Anterior cingulate cortex (tissue), 58 donors: ENCODE results near the gene ASTN1.

Source experiments
- DNase-seq, 58 donors: peaks; one replicate each; lab custom pipeline; 2025; lab: John Stamatoyannopoulos, UW

The ASTN1 gene

GRCh38 chr1:177164380-177165068 lies at the start of gene ASTN1:
TSS of gene ASTN1 (minus strand) at chr1:177164712. CDS start at chr1:177164676, 36 bp downstream.
- DNase-seq = peak in 44 of 58 donors; percentile 27 to 81 (median 48)

DNA sequence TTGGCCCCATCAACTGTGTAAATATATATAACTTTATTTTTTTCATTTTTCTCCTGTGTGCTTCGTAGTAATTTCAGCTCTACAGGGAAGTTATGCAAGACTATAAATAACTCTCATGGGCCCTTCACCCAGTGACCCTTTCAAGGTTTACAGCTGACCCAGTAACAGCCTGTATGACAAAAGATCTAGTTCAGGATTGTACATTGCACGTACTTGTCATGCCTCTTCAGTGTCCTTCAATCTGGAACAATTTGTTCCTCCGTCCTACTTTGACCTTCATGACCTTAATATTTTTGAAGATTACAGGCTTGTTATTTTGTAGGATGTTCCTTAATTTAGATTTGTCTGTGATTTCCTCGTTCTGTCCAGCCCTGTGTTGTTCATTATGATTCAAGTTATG lies 46.7 kb upstream of the ASTN1 start:
- no peak for DNase-seq

DNA sequence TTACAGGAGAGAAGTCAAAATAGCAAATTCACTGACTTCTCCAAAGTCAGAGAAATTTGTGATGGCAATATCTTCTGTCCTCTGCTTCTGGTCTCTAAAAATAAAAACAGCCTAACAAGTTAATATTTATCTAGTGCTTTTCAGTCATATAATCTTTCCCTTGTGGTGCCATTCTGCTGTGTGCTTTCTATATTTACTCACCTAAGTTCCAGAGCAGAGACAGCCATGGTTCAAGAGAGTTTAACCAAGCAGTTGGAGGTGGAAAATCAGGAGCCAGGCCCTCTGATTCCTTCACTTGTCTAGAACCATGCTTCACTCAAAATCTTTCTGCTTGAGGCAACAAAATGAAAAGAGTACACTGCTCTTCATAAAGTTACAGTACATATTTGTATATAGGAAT lies 45.6 kb upstream of the ASTN1 start:
- no peak for DNase-seq

GRCh38 chr1:177209357-177209756 lies 44.8 kb upstream of the ASTN1 start:
- peak in 51 of 58 donors; percentile 7 to 89 (median 50) for DNase-seq

DNA sequence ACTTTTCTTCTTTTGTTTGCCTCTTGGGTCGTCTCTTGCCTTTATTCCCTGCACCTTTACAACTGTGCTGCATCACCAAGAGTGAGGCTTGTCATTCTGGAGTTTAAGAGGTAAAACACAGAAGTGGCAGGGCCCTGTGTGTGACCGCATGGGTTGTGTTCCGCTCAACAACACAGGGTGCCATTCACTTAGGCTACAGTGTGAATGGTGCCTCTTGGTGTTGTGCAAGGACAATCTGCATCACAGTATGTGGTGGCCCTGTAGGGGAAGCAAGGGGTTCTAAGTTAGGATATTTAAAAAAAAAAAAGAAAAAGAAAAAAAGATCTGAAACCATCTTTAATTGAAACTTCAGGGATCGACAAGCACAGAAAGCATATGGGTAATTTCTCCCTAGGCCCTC lies 44.4 kb upstream of the ASTN1 start:
- DNase-seq = no peak

DNA sequence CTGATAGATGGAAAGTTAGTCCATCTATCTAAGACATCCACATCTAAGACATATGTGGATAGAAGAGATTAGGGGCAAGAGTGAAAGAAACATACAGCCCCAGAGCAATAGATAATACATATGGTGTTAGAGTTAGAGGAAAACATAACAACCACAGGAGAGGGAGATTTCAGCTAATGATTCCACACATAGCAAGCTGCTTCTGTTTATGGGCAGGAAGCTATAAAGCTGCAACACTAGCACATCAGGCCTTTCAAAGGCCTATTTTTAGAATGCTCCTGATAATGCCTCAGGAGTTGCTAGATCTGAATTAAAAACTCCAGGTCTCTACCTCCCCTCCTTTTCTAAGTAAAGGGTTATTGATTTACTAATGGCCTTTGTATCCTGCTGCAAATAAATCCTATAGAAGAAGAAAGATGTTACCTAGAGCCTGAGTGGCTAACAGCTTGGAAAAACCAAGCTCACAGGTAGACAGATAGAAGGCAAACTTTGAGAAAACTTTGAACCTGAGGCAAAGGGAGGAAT lies 42.4 kb upstream of the ASTN1 start:
- no peak for DNase-seq

- DNase-seq = no peak
These were observed 35.8 kb upstream of the ASTN1 start for GRCh38 chr1:177200290-177200689.

DNA sequence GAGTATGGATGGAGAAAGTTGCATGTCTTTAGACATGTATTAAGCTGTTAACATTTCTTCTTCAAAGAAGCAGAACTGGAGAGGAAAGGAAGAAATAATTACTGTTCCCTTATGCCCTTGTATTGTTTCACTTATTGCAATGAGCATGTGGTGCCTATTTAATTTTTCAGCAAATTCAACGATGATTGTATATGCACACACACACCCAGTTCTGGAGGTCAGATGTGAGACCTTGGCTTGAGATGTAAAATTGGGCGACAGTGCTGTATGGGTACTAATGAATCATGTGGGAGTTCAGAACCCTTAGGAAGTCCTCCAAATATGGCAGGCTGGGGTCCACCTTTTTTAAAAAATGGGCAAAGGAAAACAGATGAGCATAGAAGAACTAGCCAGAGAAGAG lies 33.7 kb upstream of the ASTN1 start:
- DNase-seq = no peak

GRCh38 chr1:177190308-177190970 lies 25.9 kb upstream of the ASTN1 start:
- DNase-seq = peak in 9 of 58 donors; percentile 10 to 66 (median 23)

DNA sequence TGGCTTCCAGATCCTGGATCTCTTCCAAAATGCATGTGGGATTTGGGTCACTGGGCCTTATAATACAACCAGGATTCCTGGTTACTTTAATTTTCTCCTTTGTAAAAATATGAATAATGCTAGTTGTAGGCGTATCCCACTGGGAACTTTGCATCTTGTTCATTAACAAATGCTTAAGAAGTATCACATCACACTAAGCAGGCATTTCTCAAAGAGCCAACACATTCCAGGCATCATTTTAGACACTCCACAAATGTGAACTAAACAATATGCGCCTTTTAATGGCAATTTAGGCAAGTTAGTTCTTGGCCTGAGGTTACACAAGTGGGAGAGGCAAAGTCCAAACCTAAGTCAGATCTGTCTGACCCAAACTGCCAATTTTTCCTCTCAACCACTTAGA lies 22.1 kb upstream of the ASTN1 start:
- DNase-seq = no peak

DNA sequence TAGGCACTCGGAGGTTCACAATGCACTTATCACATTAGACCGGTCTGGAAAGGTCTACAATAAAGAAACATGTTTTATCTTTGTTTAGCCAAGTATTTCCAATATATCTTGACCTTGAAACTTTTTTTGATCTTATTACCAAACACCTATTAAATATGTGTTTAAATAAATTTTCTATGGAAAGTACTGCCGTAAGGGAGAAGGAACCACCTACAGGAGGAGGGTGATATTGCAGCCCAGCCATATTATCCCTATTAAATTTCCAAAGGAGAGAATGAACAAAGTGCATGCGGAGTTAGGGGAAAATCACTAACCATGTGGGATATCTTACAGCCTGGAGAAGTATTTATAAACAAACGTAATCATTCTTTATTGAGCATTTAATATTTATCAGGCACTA lies 20.7 kb upstream of the ASTN1 start:
- no peak for DNase-seq

DNA sequence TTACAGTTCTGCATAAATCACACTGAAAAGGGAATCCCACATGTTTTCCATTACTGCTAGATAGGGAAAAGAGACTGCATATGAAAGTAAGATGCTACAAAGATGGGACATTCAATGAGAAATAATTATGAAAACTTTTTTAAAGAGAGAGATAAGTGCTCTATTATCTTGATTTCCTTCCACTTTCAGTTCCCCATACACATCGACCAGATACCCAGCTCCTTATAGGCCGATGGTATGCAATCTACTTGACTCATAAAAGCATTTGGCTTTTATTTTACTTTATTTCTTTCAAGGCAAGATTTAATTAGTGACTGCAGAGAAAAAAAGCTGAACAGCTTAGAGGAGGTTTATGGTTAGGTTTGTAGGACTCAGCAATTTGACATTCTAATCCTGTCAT lies 19.3 kb upstream of the ASTN1 start:
- no peak for DNase-seq

DNA sequence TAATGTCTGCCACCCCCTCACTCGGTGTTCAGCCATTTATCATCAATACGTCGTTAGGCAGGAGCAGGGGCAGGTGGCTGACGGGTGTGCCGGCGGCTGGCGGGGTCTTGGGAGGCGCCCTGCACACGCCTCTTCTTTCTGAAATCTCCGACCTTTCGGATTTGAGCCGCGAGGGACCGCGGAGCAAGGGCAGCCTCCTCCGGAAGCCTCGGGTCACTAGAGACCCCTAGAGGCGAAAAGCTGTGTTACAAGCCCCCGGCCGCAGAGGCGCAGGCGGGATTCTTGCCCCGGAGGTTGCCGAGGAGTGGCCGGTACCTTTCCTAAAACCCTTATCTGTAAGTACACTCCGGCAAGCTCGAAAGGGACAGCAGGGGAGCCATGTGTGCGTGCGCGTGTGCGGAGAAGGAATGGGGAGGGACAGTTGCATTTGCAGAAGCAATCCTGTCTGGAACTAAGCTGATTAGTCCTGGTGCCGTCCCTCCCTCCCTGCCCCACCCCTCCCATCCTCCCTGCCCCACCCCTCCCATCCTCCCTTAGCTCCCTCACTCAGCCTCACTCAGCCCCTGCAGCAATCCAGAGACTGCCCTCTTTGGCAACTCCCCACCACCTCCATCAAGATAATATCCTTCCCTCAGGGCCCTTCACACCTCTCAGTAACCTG lies 17.2 kb upstream of the ASTN1 start:
- DNase-seq = peak in 50 of 58 donors; percentile 21 to 77 (median 58)

DNA sequence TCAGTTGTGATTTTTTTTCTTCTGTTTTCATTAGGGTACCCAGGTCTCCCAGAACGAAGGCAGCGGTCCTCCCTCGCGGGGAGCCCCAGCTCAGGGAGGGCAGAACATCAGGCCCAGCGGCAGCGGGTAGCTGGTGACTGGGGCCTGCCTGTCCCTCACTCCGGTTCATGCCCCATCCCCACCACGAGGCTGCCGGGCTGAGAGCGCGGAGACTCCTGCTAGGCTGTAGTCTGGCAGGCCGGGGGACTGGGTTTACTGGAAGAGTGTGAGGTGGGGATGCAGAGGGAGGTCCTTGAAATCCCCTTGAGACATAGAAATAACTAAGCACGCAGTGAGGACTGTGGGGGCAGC lies 16.7 kb upstream of the ASTN1 start:
- DNase-seq = peak in 8 of 58 donors; percentile 13 to 72 (median 47)

DNA sequence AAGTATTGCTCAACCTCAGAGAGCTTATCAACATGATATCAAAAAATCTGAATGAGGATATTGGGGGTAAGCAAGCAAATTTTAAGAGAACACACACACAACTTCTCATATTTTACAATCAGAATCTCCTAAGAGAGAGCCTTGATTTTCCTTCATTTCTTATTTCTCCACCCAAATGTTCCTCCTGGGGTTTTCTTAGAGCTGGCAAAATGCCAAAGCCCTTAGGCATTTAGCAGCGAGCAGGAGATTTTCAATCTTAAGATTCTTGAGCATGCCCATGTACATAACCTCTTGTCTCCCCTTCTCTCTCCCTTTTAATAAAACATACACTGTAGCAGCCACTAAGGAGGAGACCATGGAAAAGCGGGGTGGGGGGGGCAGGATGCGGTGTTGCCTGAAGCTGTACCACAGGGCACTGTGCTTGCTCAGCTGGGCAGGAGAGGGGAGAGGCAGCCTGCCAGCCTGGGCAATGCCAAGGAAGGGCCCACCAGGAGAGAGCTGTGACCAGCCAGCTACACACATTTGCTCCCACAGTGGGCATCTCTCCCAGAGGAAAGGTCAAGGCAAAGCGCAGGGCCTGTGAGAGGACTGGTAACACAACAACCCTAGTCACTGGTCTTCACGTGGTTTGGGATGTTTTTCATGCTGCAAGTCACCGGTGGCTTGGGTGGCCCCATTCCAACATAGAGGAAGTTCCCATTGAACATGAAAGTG lies 10.6 kb upstream of the ASTN1 start:
- DNase-seq = peak in 48 of 58 donors; percentile 12 to 88 (median 56)

DNA sequence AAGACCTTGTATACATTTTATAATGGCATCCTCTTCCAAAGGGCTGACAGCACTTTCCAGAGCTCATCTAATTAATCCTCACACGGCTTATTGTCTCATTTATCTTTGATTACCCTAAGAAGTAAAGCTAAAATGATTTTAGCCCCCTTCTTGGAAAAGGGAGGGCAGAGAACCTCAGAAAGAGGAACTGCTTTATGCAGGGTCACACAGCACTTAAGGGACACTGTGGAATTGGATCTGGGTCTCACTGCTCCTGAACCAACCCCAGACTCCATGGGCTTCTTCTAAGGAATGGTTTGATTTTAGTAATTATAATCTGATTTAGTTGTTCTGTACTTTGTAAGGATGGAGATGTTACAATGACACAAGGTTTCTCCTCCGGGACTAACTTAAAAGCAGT lies 9.5 kb upstream of the ASTN1 start:
- DNase-seq = no peak

GRCh38 chr1:177172866-177173265 lies 8.4 kb upstream of the ASTN1 start:
- DNase-seq = no peak

- peak in 7 of 58 donors; percentile 3 to 57 (median 23) for DNase-seq
These were observed 7.8 kb upstream of the ASTN1 start for GRCh38 chr1:177172272-177172671.

GRCh38 chr1:177171536-177172123 lies 7.1 kb upstream of the ASTN1 start:
- DNase-seq = peak in 2 of 58 donors; percentile 32 to 57
